NCI-H82 (cell line): Measurements from ENCODE around the gene MOCS1.

Experiments used
- DNase-seq: peaks from one replicate; lab custom pipeline; 2025; lab: John Stamatoyannopoulos, UW

Gene MOCS1

DNA sequence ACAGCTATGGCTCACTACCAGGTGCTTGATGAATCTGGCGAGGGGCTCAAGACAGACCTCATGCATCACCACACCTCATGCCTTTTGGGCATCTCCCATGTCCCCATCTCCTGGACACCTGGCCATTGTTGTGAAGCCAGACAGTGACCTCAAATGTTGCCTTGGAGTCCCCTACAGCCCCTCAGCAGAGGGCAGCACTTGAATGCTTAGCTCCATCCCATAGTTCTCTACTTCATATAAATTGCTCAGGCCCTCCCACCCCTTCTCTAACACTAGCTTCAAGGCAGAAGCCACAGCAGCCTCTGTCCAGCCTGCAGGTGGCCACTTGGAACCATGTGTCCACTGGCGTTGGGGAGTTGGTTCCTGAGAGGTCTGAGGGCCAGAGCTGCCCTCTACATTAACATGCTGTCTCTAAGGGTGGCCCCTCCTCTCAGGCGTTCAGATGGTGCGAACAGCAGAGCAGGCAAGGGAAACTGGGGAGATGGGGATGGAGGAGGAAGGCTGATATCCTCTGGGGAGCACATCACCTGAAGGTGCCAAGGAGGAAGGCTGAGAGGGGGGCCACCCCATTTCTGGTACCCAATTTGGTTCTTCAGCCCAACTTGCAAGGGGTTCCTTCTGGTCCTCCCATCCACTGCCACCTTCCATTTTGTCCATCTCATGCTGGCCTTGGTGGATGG lies 31.3 kb downstream of the MOCS1 start:
- DNase-seq = peak; percentile 20

DNA sequence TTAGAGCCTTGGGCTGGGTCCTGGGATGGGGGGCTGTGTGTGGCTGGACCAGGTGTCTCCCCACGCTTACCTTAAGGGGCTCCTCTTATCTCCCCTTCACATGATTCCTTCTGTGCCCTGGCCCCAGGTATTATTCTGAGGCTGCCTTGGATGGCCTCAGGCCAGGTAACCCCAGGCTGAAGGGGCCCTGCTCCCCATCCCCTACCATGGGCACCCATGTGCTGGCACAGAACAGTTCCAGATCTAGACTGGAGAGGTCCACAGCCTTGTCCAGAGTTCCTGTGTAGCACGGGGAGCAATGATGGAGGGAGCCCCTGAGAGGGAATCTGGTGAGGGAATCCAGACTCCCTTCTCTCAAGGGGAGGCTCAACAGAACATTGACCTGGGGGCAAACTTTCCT lies 32.1 kb downstream of the MOCS1 start:
- DNase-seq = no peak

DNA sequence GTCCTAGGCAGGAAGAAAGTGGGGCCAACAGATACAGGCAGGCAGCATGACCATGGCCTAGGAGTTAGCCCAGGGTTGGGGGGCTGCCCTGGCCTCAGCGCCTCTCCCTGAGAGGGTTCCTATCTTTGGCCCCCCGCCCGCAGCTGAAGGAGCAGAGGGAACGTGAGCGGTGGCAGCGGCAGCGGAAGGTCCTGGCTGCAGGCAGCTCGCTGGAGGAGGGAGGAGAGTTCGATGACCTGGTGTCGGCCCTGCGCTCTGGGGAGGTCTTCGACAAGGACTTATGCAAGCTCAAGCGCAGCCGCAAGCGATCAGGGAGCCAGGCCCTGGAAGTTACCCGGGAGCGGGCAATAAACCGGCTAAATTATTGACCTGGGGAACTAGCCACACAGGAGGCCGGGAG lies 32.6 kb downstream of the MOCS1 start:
- DNase-seq = no peak

DNA sequence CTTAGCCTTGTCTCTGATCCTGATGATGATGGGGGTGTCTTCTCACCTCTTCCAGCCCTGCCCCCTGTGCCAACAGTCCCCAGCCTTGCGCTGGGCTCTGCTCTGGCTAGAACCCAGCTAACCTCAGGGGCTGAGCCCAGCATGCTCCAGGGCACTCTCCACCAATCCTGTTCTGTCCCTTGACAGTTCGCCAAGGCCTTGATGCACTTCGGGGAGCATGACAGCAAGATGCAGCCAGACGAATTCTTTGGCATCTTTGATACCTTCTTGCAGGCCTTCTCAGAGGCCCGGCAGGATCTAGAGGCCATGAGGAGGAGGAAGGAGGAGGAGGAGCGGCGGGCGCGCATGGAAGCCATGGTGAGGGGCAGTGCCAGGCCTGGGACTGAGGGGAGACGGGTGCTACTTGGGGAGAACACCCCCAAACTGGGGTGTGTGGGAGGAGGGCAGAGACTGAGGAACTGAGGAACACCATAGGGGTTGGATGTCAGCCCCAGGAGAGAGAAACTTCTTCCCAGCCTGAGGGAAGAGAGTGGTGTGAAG lies 33.1 kb downstream of the MOCS1 start:
- DNase-seq = no peak

DNA sequence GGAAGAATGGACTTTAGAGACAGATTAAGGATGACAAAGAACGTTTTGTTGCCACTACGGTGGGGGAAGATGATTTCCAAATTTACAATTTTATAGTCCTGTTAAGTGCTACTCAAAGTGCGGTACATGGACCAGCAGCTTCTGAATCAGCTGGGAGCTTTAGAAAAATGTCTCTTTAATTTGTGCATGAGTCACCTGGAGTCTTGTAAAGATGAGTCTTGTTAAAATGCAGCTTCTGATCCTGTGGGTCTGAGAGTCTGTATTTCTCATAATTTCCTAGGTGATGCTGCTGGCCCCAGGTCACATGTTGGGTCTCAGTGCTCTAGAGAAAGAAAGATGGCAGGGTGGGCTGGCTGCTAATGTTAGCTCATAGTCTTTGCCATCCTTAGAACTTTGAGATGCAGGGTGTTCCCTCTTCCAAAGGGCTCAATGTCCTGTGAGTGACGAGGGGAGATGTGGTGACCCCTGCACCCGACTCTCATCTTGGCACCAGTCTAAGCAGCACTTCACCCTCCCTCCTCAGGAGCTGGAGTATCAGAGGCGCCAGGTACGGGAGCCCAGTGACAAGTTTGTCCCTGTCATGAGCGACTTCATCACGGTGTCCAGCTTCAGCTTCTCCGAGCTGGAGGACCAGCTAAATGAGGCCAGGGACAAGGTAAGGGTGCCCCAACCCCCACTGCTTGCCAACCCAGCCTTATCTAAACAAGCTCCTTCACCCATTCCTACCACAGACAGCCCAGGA lies 34.5 kb downstream of the MOCS1 start:
- no peak for DNase-seq

DNA sequence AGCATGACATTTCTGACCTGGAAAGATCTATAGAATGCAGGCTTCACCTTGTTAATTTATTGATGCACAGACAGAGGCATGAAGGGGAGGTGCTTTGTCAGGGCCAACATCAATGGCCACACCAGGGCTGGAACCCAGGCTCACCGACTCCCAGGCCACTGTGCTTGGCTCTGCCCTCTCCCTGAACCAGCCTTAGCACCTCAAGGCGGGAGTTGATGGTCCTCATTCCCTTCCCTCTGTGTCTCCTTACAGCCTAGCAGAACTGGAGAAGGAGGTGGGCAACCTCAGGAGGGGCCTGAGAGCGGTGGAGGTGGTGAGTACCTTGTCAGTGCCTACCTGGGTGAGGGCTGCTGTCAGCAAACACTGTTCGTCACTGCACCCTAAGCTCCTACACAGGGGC lies 35.6 kb downstream of the MOCS1 start:
- DNase-seq = no peak

DNA sequence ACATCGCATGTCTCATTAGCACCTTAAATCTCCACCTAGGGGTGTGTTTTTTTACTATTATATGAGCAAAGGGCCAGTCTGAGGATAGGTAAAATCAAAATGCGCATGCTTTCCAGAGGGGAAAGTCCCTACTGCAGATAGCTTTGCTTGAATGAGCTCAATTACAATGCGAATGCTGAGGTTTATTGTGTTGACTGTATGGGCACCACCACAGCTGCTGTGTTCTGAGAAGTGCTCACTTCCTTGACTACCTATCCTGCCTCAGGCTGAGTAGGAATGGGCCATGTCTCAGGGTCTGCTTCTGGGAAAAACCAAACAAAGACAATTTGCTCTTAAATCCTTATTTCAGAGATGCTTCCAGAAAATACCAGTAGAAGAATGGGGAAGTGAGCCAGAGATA lies 36.6 kb downstream of the MOCS1 start:
- DNase-seq = no peak

DNA sequence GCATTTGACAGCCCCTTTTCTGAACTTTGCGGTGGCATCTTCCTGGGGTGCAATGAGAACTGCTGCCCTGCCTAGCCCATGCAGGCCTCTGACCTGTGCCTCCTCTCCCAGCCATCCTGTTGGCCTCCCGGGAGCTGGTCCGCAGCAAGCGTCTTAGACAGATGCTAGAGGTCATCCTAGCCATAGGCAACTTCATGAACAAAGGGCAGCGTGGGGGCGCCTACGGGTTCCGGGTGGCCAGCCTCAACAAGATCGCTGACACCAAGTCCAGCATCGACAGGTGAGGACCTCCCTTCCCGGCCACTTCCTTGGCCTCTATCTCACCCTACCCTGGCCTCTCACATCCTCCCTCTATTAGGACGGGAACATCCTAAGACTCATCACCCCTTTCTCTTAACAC lies 37.6 kb downstream of the MOCS1 start:
- no peak for DNase-seq

DNA sequence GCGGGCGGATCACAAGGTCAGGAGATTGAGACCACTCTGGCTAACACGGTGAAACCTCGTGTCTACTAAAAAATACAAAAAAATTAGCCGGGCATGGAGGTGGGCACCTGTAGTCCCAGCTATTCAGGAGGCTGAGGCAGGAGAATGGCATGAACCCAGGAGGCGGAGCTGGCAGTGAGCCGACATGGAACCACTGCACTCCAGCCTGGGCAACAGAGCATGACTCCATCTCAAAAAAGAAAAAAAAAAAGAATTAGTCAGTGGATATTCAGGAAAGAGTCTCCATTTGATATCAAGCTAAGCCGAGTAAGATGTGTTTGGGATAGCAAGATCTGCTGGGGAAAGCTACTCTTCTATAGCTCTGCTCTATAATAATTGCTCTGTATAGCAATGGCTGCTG lies 41.0 kb downstream of the MOCS1 start:
- no peak for DNase-seq

DNA sequence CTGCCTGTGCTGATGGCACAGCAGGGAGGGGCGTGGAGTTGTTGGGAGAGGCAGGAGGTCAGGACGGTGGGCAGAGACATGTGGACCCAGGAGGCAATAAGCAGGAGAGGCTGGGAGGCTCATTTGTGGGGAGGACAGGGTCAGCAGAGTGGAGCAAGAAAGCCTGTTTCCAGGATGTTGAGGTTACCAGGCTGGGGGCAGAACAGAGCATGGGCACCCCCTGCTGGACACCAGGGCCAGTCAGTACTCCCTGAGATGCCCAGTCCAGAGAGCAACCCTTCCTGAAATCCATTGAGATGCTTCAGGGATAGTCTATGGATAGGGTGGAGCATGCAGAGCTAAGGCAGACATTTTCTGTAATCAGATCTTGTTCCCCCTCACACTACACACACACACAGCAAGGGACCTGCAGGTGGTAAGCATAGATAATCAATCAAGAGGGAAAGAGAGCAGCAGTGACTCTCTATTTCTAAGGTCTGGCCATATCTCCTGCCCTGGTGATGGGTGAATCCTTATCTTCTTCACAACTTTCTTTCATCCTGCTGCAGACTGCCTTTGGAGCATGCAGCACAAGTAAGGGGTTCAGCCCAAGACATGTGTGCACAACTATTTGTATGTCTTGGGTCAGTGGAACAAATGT lies 41.7 kb downstream of the MOCS1 start:
- DNase-seq = peak; percentile 59

DNA sequence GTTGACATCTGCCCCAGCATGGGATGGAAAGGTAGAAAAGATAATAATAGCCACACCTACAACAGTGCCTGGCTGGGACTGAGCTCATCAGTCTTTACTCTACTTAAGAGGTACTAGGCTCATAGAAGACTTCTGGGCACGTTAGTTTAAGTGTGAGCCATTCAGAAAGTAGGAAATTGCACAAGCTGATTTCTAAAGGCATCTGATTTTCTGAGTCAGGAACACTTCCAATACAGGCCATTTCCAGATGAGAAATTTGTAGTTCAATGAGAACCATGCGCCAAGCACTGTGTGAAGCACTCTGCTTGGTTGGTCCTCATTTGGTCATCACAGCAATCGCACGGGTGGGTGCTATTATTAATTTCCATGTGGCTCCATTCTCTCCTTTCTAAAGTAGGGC lies 42.3 kb downstream of the MOCS1 start:
- no peak for DNase-seq

DNA sequence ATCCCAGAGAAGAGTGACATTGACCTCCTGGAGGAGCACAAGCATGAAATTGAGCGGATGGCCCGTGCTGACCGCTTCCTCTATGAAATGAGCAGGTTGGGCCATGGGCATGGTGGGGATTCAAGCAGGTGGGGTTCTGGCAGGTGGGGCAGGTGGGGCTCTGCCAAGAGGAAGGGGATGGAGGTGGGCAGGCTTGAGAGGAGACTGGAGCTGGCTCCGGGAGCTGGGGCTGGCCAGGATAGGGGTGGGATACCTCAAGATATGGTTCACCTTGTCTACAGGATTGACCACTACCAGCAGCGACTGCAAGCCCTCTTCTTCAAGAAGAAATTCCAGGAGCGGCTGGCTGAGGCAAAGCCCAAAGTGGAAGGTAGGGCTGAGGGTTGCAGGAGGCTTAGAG lies 42.9 kb downstream of the MOCS1 start:
- no peak for DNase-seq

DNA sequence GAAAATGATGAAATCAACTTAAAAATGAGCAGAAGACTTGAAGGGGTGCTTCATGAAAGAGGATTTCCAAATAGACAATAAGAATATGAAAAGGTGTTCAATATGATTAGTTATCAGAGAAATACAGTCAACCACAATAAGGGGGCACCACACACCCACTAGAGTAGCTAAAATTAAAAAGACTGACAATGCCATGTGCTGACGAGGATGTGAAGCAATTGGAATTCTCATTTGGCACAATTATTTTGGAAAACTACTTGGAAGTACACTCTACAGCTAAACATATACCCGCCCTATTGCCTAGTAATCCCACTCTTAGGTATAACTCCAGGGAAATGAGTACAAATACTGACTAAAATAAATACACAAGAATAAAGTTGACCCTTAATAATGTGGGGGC lies 45.0 kb downstream of the MOCS1 start:
- DNase-seq = no peak

DNA sequence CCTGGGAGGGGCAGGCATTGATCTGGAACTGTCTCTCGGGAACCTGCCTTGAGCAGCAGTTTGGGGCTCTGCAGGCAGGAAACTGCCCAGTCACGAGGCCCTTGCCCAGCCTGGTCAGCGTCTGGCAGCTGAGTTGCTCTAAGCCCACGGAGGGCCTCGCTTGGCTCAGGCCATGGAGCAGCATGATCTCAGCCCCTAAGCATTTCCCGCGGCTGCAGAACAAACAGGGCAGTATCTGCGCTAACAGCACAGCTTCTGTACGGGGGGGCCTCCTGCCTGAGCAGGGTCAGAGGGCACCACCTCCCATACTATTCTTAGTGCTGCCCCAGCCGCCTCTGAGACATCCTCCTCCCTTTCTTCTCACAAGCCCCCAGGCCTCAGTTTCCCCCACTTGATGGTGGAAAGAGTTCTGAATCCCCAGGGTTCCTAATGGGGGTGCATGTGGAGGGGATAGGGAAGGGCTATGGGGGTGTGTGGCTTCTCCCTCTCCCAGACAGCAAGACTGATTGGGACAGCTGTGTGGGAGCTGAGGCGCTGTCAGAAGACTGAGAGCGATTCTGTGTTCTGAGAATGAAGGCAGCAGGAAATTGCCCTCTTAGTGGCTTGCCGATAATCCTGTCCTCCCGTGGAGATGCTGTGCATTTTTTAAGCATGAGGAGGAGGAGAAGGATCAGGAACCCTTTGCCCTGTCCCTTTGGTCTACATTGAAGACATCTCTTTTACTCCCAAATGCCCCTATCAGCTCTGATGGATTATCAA lies 46.4 kb downstream of the MOCS1 start:
- no peak for DNase-seq

DNA sequence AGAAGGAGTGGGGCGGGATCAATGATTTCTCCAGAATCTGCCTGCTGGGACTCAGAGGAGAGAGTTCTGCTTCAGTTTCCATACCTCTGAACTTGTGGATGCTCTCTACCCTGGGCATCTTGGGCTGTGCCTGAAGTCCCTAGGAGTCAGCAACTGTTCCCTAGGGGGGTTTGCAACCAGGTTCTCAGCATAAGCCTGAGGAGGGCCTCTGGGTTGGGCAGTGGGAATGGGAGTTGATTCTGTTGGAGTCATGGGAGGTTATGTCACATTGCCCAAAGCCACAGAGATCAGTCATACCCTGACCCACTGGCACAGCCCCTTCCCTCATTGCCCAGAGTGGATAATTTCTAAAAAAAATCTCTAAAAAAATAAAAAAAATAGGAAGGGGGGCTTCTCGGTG lies 47.4 kb downstream of the MOCS1 start:
- no peak for DNase-seq

DNA sequence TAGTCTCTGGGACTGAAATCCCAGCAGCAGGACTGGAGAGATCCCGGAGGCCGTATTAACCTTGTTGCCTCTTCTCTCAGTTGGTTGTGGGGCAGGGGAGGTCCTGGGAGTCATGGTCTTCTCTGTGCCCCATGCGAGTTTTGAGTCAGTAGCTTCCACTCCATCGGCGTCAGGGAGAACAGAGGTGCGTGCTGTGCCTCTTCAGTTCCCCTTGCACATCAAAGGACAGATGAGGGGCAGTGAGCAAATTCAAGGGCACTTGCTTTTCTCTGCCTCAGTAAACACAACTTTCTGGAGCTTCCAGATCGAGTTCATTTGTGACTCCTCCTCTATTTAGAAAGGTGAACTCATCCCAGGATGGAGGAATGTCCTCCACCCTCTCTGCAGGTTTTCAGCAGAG lies 48.6 kb downstream of the MOCS1 start:
- no peak for DNase-seq

DNA sequence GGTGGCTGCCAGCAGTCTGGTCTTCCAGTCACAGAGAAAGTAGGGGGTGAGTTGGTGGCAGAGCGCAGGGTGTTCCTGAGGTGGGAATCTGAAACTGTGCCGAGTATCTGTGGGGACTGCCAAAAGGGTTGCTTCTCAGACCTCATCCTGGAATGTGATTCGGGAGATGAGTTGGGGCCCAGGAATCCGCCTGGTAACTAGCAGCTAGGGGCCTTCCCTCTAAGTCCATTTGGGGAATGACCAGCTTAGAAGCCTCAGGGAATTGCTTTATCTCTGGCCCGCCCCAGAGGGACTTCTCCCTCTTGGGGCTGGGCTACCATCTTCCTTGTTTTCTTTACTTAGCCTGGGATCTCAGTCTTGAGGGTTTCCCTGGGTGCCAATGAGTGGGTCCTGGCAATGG lies 49.6 kb downstream of the MOCS1 start:
- no peak for DNase-seq

DNA sequence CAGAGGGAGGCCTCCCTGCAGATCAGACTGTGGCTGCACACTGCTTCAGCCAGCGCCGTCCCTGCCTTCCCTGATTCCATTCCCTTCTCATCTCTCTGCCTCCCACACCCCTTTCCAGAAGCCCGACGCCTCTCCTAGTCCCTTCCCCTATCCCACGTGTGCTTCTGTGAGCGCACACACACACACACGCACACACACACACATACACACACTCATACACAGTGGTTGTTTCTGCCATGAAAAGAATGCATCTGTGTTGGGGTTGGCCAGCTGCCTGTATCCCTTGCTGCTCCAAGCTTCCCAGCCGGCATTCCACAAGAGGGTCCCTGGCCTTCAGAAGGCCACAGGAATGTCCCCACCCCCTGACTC lies 51.7 kb downstream of the MOCS1 start:
- DNase-seq = no peak

DNA sequence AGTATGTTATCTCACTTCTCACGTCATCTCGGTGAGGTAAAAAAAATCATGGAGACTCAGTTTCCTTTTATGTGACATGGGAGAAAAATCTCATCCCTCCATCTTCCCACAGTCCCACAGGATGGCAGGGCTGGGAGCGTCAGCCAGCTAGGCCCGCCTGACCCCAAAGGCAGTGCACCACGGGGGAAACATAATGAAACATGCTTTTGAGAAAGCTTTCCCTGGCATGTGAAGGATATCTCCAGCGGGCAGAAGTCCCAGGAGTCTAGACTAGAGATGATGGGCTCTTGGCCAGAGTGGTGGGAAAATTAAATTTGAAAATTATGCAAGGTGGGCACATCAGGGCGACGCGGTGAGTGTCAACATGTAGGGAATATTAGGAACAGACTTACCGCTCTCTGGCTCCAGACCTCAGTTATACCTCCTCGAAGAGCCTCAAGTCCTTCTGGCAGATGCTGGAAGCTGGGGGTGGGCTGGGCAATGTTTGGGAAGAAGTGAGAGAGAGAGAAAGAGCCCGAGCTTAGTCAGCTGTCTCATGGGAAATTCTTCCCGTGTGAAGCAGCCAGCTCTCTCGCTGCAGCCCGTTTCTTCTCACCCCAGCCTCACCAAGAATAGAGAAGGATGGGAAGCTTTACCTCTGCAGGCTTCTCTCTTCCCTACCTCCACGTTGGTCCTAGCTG lies 52.3 kb downstream of the MOCS1 start:
- DNase-seq = no peak

DNA sequence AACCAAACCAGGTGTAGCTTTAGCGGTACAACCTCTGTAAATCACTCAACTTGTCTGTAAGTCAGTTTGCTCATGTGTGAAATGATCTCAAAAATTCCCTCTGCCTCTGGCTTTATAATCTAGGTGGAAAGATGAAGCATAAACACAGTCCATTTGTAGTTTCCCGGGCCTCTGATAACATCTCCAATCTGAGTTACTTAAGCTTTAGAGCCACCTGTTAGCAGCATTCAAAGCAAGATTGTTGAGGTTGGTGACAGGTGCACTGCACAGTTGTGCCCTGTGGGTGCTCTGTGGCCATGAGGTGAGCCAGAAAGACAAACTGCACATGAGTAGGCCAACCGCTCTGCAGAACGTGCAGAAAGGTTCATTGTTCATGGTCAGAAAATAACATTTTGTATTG lies 53.7 kb downstream of the MOCS1 start:
- DNase-seq = no peak

DNA sequence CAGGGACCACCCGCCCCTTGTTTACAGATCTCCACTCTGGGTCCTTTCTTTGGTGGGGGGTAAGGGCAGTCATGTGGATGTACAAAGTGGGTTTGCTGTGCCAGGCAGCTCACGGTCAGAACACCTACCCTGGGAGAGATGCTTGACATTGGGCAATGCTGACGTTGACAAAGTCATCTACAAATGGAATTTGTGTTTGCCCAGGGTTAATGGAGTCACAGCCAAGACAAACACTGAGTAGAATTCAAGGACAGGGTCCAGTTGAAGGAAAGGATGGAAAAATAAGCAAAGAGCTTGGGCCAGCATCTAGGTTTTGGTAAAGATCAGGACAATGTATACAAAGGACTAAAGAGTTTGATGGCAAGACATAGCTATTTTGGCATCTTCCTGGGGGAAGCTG lies 54.7 kb downstream of the MOCS1 start:
- DNase-seq = no peak

DNA sequence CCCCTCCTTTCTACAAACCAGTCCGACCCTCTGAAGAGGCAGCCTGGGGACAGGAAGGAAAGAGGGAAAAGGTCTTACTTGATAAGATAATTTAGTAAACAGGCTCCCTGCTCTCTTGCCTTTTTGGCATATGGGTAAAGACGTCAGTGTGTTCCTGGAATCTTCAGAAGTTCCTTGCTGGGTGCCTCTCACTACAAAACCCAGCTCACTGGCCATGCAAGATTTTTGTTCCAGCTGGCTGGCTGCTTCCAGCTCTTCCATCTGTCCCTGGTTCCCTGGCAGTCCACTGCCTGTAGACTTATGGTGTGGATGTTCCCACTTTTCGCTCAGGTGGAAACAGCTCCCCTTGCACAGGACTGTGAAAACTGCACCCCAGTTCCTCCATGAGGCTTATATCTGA lies 57.4 kb downstream of the MOCS1 start:
- no peak for DNase-seq
